Osteocyte (in vitro differentiated cells): Measurements from ENCODE around the gene ZBTB33. TPM values are rescaled to one million over a fixed set of nuclear protein-coding genes. Genes with fewer than 3 reads are reported as not detected.

Source experiments
- DNase-seq: peaks from one replicate; pipeline ENCODE4 v3.0.0; 2021; ENCODE audit warnings: mixed read lengths; ENCODE audit not compliant: unreplicated experiment; ENCODE audit errors: extremely low spot score
- H3K27ac Mint-ChIP-seq: one replicate; pipeline ENCODE4 v1.8.0; 2021; ENCODE audit warnings: mild to moderate bottlenecking, mixed read lengths; ENCODE audit not compliant: unreplicated experiment
- H3K27me3 Mint-ChIP-seq: one replicate; pipeline ENCODE4 v1.8.0; 2021; ENCODE audit warnings: mixed read lengths; ENCODE audit not compliant: unreplicated experiment
- H3K36me3 Mint-ChIP-seq: one replicate; pipeline ENCODE4 v1.8.0; 2021; ENCODE audit warnings: mixed read lengths; ENCODE audit not compliant: unreplicated experiment
- H3K4me1 Mint-ChIP-seq: one replicate; pipeline ENCODE4 v1.8.0; 2021; ENCODE audit warnings: mixed read lengths; ENCODE audit not compliant: unreplicated experiment
- H3K4me3 Mint-ChIP-seq: one replicate; pipeline ENCODE4 v1.8.0; 2021; ENCODE audit warnings: mild to moderate bottlenecking, moderate library complexity, mixed read lengths; ENCODE audit not compliant: unreplicated experiment
- H3K9me3 Mint-ChIP-seq: one replicate; pipeline ENCODE4 v1.8.0; 2021; ENCODE audit warnings: mixed read lengths; ENCODE audit not compliant: unreplicated experiment
- total RNA-seq: library from RNA; stranded (reverse); gene quantifications from 2 replicates; pipeline ENCODE4 v1.2.1, GENCODE V29; 2021
- TF ChIP-seq, protein P1 (sequence below): fragments of 200-600 bp; sonication (generic); IDR thresholded peaks from 2 replicates; pipeline ENCODE4 v1.5.0; 2021; ENCODE audit warnings: antibody characterized with exemption, mild to moderate bottlenecking, moderate library complexity

ZBTB33 gene
- total RNA-seq, 1 donor from 2014 or later = 14.3 TPM

DNA sequence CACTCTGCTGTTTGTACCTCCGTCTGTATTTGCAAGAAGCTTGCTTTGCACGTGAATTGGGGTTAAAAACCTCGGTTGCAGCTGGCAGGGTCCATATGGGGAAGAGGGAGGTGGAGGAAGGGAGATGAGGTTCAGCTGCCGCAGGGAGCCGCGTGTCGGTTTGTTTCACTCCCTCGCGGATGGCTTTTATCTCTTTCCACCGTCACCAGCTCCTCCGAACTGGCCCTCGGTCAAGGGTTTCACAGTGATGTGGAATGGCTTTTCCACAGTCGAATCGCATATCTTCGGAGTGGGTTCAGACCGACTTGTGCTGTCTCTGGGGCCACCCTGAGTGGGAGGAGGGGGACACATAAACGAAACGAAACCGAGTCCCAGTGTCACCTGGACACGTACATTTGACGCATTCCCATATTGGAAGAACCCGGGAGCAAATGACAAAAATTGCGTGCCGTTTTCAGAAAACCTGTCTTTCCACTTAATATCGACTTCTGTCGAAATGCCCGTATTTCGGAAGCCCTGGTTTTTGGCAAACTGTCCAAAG lies 929 bp downstream of the ZBTB33 start:
- Mint-ChIP-seq H3K27ac (peak overlapping the region; percentile 98), H3K4me3 (peak overlapping the region; percentile 90), H3K4me1 (peaks cover 10% of the 10 kb centered on the region), H3K36me3 (peaks cover 12% of the 10 kb centered on the region), H3K27me3 (peaks cover 2% of the 10 kb centered on the region), H3K9me3 (no peaks in the 10 kb centered on the region)
- DNase-seq = no peak
- TF ChIP-seq, protein P1, sequence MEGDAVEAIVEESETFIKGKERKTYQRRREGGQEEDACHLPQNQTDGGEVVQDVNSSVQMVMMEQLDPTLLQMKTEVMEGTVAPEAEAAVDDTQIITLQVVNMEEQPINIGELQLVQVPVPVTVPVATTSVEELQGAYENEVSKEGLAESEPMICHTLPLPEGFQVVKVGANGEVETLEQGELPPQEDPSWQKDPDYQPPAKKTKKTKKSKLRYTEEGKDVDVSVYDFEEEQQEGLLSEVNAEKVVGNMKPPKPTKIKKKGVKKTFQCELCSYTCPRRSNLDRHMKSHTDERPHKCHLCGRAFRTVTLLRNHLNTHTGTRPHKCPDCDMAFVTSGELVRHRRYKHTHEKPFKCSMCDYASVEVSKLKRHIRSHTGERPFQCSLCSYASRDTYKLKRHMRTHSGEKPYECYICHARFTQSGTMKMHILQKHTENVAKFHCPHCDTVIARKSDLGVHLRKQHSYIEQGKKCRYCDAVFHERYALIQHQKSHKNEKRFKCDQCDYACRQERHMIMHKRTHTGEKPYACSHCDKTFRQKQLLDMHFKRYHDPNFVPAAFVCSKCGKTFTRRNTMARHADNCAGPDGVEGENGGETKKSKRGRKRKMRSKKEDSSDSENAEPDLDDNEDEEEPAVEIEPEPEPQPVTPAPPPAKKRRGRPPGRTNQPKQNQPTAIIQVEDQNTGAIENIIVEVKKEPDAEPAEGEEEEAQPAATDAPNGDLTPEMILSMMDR = no peak

DNA sequence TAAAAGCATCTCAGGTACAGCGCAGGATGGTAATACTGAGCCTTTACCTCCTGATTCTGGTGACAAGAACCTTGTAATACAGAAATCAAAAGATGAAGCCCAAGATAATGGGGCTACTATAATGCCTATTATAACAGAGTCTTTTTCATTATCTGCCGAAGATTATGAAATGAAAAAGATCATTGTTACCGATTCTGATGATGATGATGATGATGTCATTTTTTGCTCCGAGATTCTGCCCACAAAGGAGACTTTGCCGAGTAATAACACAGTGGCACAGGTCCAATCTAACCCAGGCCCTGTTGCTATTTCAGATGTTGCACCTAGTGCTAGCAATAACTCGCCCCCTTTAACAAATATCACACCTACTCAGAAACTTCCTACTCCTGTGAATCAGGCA lies 3.2 kb downstream of the ZBTB33 start:
- H3K4me1 Mint-ChIP-seq = peaks cover 10% of the 10 kb centered on the region
- no peak overlapping the region for H3K27ac Mint-ChIP-seq
- no peaks in the 10 kb centered on the region for H3K27me3 Mint-ChIP-seq
- peaks cover 16% of the 10 kb centered on the region for H3K36me3 Mint-ChIP-seq
- TF ChIP-seq, protein P1 = no peak
- H3K9me3 Mint-ChIP-seq = no peaks in the 10 kb centered on the region
- no peak overlapping the region for H3K4me3 Mint-ChIP-seq
- no peak for DNase-seq

DNA sequence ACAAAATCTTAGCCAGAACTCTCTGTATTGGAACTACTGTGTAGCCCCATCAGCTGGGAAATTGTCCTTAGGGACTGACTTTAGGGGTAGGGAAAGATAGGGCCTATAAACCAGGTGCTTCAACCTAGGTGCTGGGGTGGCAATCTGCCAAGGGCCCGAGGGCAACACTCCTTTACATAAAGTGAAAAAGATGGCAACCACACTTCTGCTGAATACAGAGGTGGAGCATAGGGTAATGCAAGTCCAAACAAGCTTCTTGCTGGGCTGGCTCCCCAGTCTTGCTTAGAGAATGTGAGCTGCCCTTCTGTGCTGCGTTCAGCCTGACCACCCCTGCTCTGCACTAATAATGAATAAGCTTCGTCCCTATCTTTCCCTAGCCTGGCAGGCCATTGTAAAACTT lies 9.8 kb downstream of the ZBTB33 start:
- H3K27me3 Mint-ChIP-seq = no peaks in the 10 kb centered on the region

DNA sequence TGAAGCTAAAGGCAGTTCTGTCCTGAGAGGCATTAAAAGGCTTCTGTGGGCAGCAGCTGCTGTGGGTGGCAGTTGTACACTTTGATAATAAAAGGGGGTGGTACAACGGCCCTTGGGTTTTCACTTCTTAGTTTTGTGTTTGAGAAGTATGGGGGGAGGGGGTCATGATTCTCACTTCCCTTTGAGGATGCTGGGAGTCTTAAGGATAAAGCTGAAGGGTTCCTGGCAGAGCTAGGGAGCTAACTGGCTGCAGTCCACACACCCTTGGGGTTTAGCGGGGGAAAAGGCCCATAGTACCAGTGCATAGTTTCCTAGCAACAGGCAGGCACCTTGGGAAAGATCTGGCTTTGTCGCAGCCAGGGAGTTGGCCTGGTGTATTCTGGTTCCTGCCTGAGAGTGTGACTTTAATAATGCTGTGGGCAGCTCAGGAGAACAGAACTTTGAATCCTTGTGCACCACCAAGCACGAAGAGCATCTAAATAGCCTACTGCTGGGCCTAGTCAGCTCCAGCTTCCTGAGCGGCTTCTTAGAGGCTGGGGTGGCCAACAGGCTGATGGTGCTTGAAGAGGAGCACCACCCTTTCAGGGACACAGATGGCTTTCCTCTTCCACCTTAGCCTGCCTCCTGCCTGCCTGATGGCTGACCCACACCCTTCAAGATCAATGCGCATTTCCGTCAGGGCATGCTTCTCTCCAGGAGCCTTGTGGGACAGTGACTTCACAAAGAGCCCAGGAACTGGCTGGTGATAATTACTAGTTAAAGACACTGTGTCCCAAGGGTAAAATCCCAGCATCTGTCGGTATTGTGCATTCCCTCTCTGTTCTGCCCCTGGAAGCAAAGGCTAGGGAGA lies 12.5 kb downstream of the ZBTB33 start:
- Mint-ChIP-seq H3K36me3 (no peaks in the 10 kb centered on the region), H3K27me3 (no peaks in the 10 kb centered on the region)

More for the DNA sequence above, 9.8 kb downstream of the ZBTB33 start:
- Mint-ChIP-seq H3K27ac (no peak overlapping the region), H3K9me3 (no peaks in the 10 kb centered on the region), H3K4me3 (no peak overlapping the region), H3K4me1 (no peaks in the 10 kb centered on the region), H3K36me3 (peaks cover 4% of the 10 kb centered on the region)
- TF ChIP-seq, protein P1 = no peak
- DNase-seq = no peak

DNA sequence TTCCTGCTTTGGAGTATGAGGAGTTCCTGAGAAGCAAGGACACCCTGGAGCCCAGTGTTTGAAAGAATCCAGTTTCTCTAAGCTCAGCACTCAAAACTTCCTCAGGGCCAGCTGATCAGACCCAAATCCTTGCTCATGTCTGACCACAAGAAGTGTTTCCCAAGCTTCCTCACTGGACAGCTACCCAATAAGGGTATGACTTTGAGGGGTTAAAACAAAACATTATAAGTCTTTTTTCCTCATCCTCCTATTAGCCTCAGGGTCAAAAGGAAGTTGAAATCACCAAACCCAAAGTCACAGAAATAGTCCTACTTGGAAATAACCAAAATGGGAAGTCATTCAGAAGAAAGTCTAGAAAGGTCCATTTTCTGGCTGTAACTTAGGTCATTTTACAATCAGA lies 13.7 kb downstream of the ZBTB33 start:
- H3K4me3 Mint-ChIP-seq = no peak overlapping the region
- no peak for DNase-seq
- H3K9me3 Mint-ChIP-seq = no peaks in the 10 kb centered on the region
- no peaks in the 10 kb centered on the region for H3K36me3 Mint-ChIP-seq
- no peaks in the 10 kb centered on the region for H3K27me3 Mint-ChIP-seq
- TF ChIP-seq, protein P1 = no peak
- H3K27ac Mint-ChIP-seq = no peak overlapping the region
- H3K4me1 Mint-ChIP-seq = peaks cover 2% of the 10 kb centered on the region

More for the DNA sequence above, 12.5 kb downstream of the ZBTB33 start:
- TF ChIP-seq, protein P1 = no peak
- DNase-seq = no peak
- Mint-ChIP-seq H3K4me1 (no peaks in the 10 kb centered on the region), H3K4me3 (no peak overlapping the region), H3K27ac (no peak overlapping the region), H3K9me3 (no peaks in the 10 kb centered on the region)
